ENCODE results near the gene DMRTC1. TPM values are rescaled to one million over a fixed set of nuclear protein-coding genes. Genes with fewer than 3 reads are reported as not detected.
"Not testable (repeated sequence)": the region's sequence is repeated elsewhere in the genome, so short reads cannot be mapped to it uniquely, and the experiment has no call there.

The DMRTC1 gene, protein sequence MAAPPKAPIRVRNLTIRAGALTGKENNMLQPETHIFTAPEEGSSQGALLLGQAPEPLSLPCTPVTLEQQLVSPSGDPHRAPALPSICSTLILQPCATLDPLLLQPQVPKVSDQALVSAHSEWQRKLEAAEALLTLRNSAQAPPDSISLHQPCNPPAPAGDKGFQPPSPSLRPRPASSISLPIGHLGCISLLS
- total RNA-seq: not detected

DNA sequence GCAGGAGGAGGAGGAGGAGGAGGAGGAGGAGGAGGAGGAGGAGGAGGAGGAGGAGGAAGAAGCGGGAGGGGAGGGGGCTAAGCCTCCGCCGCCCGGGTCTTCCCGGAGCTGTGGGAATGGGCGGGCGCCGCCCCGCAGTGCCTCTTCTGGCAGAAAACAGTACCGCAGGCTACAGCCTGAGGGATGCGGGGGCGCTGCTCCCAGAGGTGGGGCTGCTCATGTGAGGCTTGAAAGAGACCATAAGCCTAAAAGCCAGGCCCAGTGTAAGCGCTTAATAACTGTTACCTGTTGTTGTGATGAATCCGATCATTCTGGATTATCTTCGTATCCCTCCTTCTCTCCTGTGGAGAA lies at the start of gene DMRTC1:
TSS of gene DMRTC1 (minus strand) at position 19 of the 351 bp plus-strand sequence. CDS start 68,143 bp downstream, outside the sequence.
- not testable (repeated sequence) for DNase-seq

DNA sequence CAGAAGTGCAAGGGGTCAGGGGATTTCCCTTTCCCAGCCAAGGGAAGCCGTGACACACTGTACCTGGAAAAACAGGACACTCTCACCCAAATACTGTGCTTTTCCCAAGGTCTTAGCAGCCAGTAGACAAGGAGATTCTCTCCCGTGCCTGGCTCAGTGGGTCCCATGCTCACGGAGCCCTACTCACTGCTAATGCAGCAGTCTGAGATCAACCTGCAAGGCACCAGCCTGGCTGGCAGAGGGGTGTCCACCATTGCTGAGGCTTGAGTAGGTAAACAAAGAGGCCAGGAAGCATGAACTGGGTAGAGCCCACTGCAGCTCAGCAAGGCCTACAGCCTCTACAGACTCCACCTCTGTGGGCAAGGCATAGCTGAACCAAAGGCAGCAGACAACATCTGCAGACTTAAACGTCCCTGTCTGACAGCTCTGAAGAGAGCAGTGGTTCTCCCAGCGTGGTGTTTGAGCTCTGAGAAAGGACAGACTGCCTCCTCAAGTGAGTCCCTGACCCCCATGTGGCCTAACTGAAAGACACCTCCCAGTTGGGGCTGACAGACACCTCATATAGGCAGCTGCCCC lies 37.3 kb upstream of the DMRTC1 start:
- not testable (repeated sequence) for DNase-seq

DNA sequence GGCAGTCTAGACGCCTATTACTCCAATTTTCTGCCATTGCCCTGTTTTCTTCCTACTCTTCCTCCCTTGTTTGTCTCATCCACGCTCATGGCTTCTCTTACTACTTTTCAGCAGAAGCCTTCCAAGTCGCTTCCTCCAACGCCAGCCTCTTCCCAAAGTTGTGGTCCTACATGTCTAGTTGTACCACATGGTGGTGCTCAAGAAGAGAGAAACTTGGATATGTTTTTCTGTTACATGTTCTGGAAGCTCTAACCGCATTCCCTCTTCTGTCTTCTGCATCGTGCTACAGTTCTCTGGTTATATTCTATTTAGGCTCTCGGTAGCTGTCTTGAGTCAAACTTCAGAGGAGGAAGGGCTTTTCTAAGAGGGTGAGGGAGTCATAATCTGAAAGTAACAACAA lies 31.2 kb upstream of the DMRTC1 start:
- DNase-seq: not testable (repeated sequence)

DNA sequence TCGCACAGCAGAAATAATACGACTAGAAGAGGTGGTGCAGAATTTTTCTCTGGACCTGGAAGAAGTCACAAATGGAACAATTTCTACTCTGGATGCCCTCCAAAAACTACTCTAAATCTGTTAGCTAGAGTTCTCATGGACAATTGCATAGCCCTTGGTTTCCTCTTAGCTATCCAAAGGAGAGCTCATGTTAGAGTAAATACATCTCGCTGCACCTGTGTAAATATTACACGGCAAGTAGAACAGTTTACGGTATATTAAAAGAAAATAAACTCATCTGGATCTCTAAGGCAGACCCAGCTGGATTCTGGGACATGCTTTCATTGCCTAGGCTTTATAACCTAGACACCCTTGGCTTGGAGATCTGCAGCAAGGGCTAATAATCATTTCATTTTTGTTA lies 28.2 kb upstream of the DMRTC1 start:
- DNase-seq: not testable (repeated sequence)

DNA sequence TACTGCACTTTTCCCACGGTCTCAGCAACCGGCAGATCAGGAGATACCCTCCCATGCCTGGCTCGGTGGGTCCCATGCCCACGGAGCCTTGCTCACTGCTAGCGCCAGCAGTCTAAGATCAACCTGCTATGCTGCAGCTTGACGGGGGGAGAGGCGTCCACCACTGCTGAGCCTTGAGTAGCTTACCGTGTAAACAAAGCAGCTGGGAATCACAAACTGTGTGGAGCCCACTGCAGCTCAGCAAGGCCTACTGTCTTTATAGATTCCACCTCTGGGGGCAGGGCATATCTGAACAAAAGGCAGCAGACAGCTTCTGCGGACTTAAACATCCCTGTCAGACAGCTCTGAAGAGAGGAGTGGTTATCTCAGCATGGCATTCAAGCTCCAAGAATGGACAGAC lies 16.3 kb upstream of the DMRTC1 start:
- DNase-seq: not testable (repeated sequence)

DNA sequence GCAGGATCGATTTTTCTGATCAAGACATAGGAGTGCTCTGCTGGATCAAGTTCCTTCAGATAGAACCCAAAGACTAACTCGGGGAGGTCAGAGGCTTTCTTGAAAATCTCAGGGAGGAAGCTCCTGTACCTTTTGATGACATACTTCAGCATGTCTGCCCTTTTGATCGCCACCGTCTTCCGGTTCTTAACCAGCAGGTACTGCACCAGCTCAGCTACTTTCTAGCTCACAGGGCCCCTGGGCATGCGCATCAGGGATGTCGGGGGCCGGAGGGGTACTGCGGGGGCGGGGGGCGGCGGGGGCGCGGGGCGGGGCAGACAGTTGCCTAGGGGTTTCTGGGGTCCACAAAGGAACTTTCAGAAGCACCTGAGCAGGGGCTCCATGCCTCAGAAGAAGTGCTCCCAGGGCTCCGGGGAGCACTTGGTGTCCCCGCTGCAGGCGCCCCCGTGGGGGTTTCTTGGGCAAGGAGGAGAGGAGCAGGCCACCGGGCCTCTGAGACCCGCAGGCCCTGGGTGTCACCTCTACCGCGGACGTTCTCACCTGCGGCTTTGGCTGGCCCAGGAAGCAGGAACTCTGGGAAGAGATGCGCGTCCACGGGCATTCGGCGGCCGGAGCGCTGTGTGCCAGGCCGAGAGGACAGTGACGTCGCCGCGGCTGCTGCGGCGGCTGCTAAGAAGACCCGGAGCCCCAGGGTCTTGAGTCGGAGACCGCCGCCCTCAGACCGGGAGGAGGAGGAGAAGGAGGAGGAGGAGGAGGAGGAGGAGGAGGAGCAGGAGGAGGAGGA lies 410 bp downstream of the DMRTC1 start:
- not testable (repeated sequence) for DNase-seq

DNA sequence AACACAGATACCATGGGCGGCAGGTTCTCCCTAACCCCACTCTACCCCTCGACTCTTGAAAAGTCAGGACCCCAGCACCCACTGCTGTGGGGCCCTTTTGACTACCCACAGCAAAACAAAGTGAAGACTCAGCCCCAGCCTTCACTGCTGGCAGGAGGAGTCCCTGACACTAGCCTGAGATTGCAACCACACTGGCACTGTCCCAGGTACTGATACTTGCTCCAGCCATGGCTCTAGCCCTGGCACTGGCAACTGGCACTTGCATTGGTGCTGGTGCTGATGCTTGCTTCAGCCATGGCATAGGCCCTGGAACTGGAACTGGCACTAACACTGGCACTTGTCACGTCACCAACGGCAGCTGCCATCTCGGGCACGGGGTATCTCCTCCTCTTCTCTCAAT lies 1.4 kb downstream of the DMRTC1 start:
- not testable (repeated sequence) for DNase-seq

DNA sequence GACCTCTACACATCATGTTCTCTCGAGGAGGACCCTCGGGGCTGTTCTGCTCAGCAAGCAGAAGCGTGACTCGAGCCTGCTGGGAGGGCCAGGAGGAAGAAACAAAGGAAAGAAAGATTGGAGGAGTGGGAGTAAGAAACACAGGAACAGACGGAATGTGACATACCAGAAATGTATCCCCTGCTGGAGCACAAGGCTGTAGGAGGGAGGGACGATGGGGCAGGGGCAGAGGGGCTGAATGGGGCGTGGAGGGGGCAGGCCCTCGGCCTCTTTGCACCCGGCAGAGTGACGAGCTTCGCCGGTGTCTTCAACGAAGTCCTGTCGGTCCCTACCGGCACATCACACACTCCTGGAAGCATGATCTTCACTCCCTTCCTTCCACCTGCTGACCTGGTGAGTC lies 5.7 kb downstream of the DMRTC1 start, which contains the start of gene FAM236A:
TSS of gene FAM236A (plus strand) at position 301 of the 400 bp plus-strand sequence. CDS start at position 358, 57 bp downstream.
- DNase-seq: not testable (repeated sequence)

DNA sequence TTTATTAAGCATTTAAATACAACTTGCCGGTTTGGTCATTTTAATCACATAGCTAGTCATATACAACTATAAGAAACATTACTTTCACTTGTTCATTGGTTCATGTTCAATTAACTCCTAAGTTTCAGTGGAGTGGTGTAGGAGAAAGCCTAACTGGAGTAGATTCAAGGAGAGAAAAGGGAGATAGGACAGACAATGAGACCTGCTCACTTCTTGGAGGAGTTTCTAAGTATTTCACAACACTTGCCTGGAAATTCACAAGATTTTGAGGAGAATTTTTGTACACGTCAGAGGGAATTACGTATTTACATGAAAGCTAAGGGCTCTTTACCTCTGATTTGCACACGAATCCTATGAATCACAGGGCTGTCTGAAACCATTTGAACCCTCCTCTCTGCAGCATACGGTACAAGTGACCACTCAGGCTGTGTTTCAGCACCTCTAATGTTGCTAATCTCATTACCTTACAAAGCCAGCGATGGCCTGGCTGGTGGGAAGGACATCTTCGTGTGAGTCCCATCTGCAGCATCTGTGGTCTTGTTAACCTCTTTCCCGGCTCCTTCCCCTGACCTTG lies 6.7 kb downstream of the DMRTC1 start:
- DNase-seq: not testable (repeated sequence)

DNA sequence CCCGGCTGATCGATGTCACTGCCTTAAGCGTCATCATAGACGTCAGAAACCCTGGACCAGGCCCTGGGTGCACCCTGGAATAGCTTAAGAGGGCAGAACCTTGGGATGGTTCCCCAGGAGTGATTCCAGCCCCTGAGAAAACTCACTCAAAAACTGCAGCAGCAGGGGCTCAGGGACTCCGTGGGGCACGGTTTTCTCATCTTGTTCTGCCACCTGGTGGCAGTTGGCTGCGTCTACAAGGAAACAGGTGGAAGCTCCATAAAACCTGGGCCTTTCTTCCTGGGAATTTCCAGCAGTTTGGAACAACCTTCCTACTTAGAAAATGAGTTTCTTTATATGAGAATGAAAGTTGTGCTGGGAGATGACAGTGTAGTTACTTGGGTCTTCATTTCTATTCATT lies 7.2 kb downstream of the DMRTC1 start:
- not testable (repeated sequence) for DNase-seq

DNA sequence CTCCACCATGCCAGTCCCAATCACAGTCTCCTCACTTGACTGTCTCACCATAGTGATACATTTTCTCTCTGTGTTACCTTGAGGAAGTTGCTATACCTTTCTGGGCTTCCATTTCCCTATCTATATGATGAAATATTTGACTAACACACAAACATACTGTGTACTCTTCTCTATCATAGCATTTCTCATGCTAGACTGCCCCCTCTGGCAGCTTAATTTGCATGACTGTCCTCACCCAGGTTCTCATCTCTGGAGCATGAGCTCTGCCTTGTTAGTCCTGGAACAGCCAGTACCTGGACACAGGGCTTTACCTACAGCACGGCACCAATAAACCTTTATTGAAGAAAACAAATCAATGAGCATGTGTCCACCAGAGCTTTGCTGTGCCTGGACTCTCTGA lies 11.4 kb downstream of the DMRTC1 start:
- not testable (repeated sequence) for DNase-seq

DNA sequence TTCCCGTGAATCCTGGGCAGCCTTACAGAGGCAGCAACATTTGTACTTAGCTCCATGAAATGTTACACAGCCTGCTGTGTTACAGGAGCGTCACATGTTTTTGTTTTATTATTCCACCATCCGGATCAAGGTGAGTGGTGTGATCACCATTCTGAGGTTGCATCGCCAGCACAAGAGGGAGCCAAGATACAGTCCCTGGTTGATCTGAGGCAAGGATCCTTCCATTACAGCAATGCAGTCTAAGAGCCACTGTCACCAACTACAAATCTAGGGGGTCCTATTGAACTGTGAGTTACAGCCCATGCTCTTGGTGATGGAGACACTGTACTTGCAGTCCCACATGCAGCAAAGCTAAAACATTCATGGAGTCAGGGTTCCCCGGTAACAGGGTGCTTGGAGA lies 27.5 kb downstream of the DMRTC1 start:
- DNase-seq: not testable (repeated sequence)

DNA sequence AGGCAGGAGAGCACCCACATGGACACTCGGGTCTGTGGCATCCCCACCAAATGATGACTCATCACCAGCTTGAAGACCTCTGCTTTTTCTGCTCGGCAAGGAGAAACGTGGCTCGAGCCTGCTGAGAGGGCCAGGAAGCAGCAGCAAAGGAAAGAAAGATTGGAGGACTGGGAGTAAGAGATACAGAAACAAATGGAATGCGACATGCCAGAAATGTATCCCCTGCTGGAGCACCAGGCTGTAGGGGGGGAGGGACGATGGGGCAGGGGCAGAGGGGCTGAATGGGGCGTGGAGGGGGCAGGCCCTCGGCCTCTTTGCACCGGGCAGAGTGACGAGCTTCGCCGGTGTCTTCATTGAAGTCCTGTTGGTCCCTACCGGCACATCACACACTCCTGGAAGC lies 31.3 kb downstream of the DMRTC1 start, which contains the start of gene FAM236C:
TSS of gene FAM236C (plus strand) at position 301 of the 400 bp plus-strand sequence. CDS start 100 bp downstream, outside the sequence.
- DNase-seq: not testable (repeated sequence)

DNA sequence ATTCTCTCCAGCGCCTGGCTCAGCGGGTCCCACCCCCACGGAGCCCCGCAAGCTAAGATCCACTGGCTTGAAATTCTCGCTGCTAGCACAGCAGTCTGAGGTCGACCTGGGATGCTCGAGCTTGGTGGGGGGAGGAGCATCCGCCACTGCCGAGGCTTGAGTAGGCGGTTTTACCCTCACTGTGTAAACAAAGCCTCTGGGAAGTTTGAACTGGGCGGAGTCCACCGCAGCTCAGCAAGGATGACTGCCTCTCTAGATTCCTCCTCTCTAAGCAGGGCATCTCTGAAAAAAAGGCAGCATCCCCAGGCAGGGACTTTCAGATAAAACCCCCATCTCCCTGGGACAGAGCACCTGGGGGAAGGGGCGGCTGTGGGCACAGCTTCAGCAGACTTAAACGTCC lies 53.9 kb downstream of the DMRTC1 start:
- not testable (repeated sequence) for DNase-seq

DNA sequence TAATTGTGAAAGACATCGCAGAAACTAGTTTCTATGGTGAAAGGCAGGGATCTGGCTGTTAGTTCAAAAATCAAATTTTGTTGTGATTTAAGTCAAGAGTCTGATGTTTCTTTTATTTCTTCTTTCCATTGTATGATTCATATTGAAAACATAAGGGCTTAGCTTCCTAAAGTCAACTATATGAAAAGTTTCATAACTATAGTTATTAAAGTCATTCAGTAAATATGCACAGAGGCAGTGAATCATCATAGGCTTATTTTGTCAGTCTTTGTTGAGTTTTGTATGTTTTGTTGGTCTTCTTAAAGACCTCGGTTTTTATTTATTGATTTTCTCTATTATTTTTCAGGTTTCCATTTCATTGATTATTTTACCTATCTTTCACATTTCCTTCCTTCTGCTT lies 60.7 kb downstream of the DMRTC1 start:
- not testable (repeated sequence) for DNase-seq

DNA sequence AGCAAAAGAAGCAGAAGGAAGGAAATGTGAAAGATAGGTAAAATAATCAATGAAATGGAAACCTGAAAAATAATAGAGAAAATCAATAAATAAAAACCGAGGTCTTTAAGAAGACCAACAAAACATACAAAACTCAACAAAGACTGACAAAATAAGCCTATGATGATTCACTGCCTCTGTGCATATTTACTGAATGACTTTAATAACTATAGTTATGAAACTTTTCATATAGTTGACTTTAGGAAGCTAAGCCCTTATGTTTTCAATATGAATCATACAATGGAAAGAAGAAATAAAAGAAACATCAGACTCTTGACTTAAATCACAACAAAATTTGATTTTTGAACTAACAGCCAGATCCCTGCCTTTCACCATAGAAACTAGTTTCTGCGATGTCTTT lies 106.1 kb downstream of the DMRTC1 start:
- not testable (repeated sequence) for DNase-seq

DNA sequence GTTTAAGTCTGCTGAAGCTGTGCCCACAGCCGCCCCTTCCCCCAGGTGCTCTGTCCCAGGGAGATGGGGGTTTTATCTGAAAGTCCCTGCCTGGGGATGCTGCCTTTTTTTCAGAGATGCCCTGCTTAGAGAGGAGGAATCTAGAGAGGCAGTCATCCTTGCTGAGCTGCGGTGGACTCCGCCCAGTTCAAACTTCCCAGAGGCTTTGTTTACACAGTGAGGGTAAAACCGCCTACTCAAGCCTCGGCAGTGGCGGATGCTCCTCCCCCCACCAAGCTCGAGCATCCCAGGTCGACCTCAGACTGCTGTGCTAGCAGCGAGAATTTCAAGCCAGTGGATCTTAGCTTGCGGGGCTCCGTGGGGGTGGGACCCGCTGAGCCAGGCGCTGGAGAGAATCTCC lies 112.9 kb downstream of the DMRTC1 start:
- not testable (repeated sequence) for DNase-seq

Other genes with a start within 250 kb of the DMRTC1 start
- 3.9 TPM for gene PHKA1, start 229.5 kb downstream of the DMRTC1 start, total RNA-seq
- gene DMRTC1B, start 166.9 kb downstream of the DMRTC1 start, total RNA-seq: not detected
- not detected for gene FAM236B, start 161.2 kb downstream of the DMRTC1 start, total RNA-seq
- gene FAM236D, start 135.6 kb downstream of the DMRTC1 start, total RNA-seq: not detected
- gene FAM236C, start 31.2 kb downstream of the DMRTC1 start, total RNA-seq: not detected
- gene FAM236A, start 5.6 kb downstream of the DMRTC1 start, total RNA-seq: not detected
- not detected for gene PABPC1L2B, start 59.1 kb upstream of the DMRTC1 start, total RNA-seq
- not detected for gene PABPC1L2A, start 135.7 kb upstream of the DMRTC1 start, total RNA-seq

All from skin of body (tissue), 2 donors.